ENCODE results near the gene TMEM144. TPM values are rescaled to one million over a fixed set of nuclear protein-coding genes. Genes with fewer than 3 reads are reported as not detected.

Gene TMEM144
- under 1 TPM in 1 of 3 donors, not detected in 2; 0.10 TPM for total RNA-seq

GRCh38 chr4:158209825-158210807 is at the start of gene TMEM144:
Gene TMEM144 (plus strand): TSS chr4:158210486. CDS start chr4:158212668, 2,182 bp downstream.
- Mint-ChIP-seq H3K36me3 (ENCODE audit: insufficient read depth) (no peaks in the 10 kb centered on the region), H3K4me1 (ENCODE audit: low read depth) (peaks cover 9% of the 10 kb centered on the region), H3K27me3 (ENCODE audit: low read depth) (peaks cover 24% of the 10 kb centered on the region), H3K4me3 (peak within 1 kb of the TSS; percentile 68), H3K9me3 (peaks cover 4% of the 10 kb centered on the region)
- ATAC-seq (peak; percentile 95), DNase-seq (peak; percentile 8)

- Mint-ChIP-seq H3K4me3 (no peak overlapping the region), H3K27me3 (ENCODE audit: low read depth) (peaks cover 5% of the 10 kb centered on the region), H3K4me1 (ENCODE audit: low read depth) (no peaks in the 10 kb centered on the region), H3K9me3 (no peaks in the 10 kb centered on the region), H3K36me3 (ENCODE audit: insufficient read depth) (no peaks in the 10 kb centered on the region)
- DNase-seq (no peak), ATAC-seq (no peak)
These were observed 48.5 kb upstream of the TMEM144 start for GRCh38 chr4:158161551-158162354.

- ATAC-seq (no peak), DNase-seq (no peak)
- no peaks in the 10 kb centered on the region for H3K36me3 Mint-ChIP-seq (ENCODE audit: insufficient read depth)
- H3K4me3 Mint-ChIP-seq, result no peak overlapping the region
- H3K4me1 Mint-ChIP-seq (ENCODE audit: low read depth), result no peaks in the 10 kb centered on the region
- no peaks in the 10 kb centered on the region for H3K9me3 Mint-ChIP-seq
- H3K27me3 Mint-ChIP-seq (ENCODE audit: low read depth), result peaks cover 6% of the 10 kb centered on the region
These were observed 47.7 kb upstream of the TMEM144 start for GRCh38 chr4:158162631-158163030.

- Mint-ChIP-seq H3K4me3 (no peak overlapping the region), H3K4me1 (ENCODE audit: low read depth) (no peaks in the 10 kb centered on the region), H3K27me3 (ENCODE audit: low read depth) (peaks cover 8% of the 10 kb centered on the region), H3K36me3 (ENCODE audit: insufficient read depth) (no peaks in the 10 kb centered on the region), H3K9me3 (no peaks in the 10 kb centered on the region)
- DNase-seq, result no peak
- no peak for ATAC-seq
These were observed 46.1 kb upstream of the TMEM144 start for GRCh38 chr4:158163941-158164767.

- no peaks in the 10 kb centered on the region for H3K4me1 Mint-ChIP-seq (ENCODE audit: low read depth)
- no peak for DNase-seq
- H3K36me3 Mint-ChIP-seq (ENCODE audit: insufficient read depth), result no peaks in the 10 kb centered on the region
These were observed 45.5 kb upstream of the TMEM144 start for GRCh38 chr4:158164768-158165213.

GRCh38 chr4:158166701-158167100 is 43.6 kb upstream of the TMEM144 start:
- peaks cover 21% of the 10 kb centered on the region for H3K27me3 Mint-ChIP-seq (ENCODE audit: low read depth)
- no peak for DNase-seq
- H3K36me3 Mint-ChIP-seq (ENCODE audit: insufficient read depth), result no peaks in the 10 kb centered on the region
- no peaks in the 10 kb centered on the region for H3K9me3 Mint-ChIP-seq
- no peak for ATAC-seq
- H3K4me1 Mint-ChIP-seq (ENCODE audit: low read depth), result no peaks in the 10 kb centered on the region
- no peak overlapping the region for H3K4me3 Mint-ChIP-seq

More at GRCh38 chr4:158164768-158165213, 45.5 kb upstream of the TMEM144 start:
- no peak for ATAC-seq
- Mint-ChIP-seq H3K27me3 (ENCODE audit: low read depth) (peaks cover 10% of the 10 kb centered on the region), H3K4me3 (no peak overlapping the region), H3K9me3 (no peaks in the 10 kb centered on the region)

GRCh38 chr4:158168606-158169005 is 41.7 kb upstream of the TMEM144 start:
- ATAC-seq (no peak), DNase-seq (no peak)
- no peaks in the 10 kb centered on the region for H3K36me3 Mint-ChIP-seq (ENCODE audit: insufficient read depth)
- no peaks in the 10 kb centered on the region for H3K9me3 Mint-ChIP-seq
- H3K4me3 Mint-ChIP-seq, result no peak overlapping the region
- peaks cover 28% of the 10 kb centered on the region for H3K27me3 Mint-ChIP-seq (ENCODE audit: low read depth)
- H3K4me1 Mint-ChIP-seq (ENCODE audit: low read depth), result peaks cover 1% of the 10 kb centered on the region

GRCh38 chr4:158169506-158169905 is 40.8 kb upstream of the TMEM144 start:
- Mint-ChIP-seq H3K36me3 (ENCODE audit: insufficient read depth) (no peaks in the 10 kb centered on the region), H3K9me3 (no peaks in the 10 kb centered on the region), H3K4me3 (no peak overlapping the region), H3K27me3 (ENCODE audit: low read depth) (peaks cover 28% of the 10 kb centered on the region), H3K4me1 (ENCODE audit: low read depth) (peaks cover 1% of the 10 kb centered on the region)
- no peak for ATAC-seq
- DNase-seq, result no peak

- H3K4me1 Mint-ChIP-seq (ENCODE audit: low read depth), result peaks cover 1% of the 10 kb centered on the region
- no peak for ATAC-seq
- H3K4me3 Mint-ChIP-seq, result no peak overlapping the region
- peaks cover 28% of the 10 kb centered on the region for H3K27me3 Mint-ChIP-seq (ENCODE audit: low read depth)
- DNase-seq, result no peak
- no peaks in the 10 kb centered on the region for H3K9me3 Mint-ChIP-seq
- no peaks in the 10 kb centered on the region for H3K36me3 Mint-ChIP-seq (ENCODE audit: insufficient read depth)
These were observed 40.2 kb upstream of the TMEM144 start for GRCh38 chr4:158169931-158170690.

- no peaks in the 10 kb centered on the region for H3K9me3 Mint-ChIP-seq
- H3K4me1 Mint-ChIP-seq (ENCODE audit: low read depth), result peaks cover 1% of the 10 kb centered on the region
- H3K4me3 Mint-ChIP-seq, result no peak overlapping the region
- ATAC-seq, result peak in 1 of 2 donors; percentile 14
- H3K36me3 Mint-ChIP-seq (ENCODE audit: insufficient read depth), result no peaks in the 10 kb centered on the region
- DNase-seq, result no peak
- H3K27me3 Mint-ChIP-seq (ENCODE audit: low read depth), result peaks cover 28% of the 10 kb centered on the region
These were observed 39.4 kb upstream of the TMEM144 start for GRCh38 chr4:158170691-158171561.

GRCh38 chr4:158172261-158173258 is 37.7 kb upstream of the TMEM144 start, which contains the start of gene GASK1B:
Gene GASK1B (minus strand): TSS chr4:158173025. CDS start chr4:158171375, 1,650 bp downstream.
- H3K27me3 Mint-ChIP-seq (ENCODE audit: low read depth), result peaks cover 31% of the 10 kb centered on the region
- no peaks in the 10 kb centered on the region for H3K9me3 Mint-ChIP-seq
- DNase-seq (no peak), ATAC-seq (no peak)
- no peaks in the 10 kb centered on the region for H3K36me3 Mint-ChIP-seq (ENCODE audit: insufficient read depth)
- no peak within 1 kb of the TSS for H3K4me3 Mint-ChIP-seq
- H3K4me1 Mint-ChIP-seq (ENCODE audit: low read depth), result peaks cover 1% of the 10 kb centered on the region

All from activated T-cell treated with anti-CD3 and anti-CD28 coated beads, Interleukin-2, amount 50 U/mL, for 4 hours (primary cell).